Progenitor cell of endocrine pancreas (in vitro differentiated cells): Measurements from ENCODE around the gene TANC2. TPM values are rescaled to one million over a fixed set of nuclear protein-coding genes. Genes with fewer than 3 reads are reported as not detected.

Source experiments
- DNase-seq: peaks from one replicate; pipeline ENCODE4 v3.0.0; 2021; ENCODE audit warnings: low spot score; ENCODE audit not compliant: unreplicated experiment
- H3K27ac Mint-ChIP-seq: 2 replicates; pipeline ENCODE4 v1.8.0; 2021; ENCODE audit warnings: mild to moderate bottlenecking, moderate library complexity, mixed read lengths
- H3K27me3 Mint-ChIP-seq: 2 replicates; pipeline ENCODE4 v1.8.0; 2021; ENCODE audit warnings: mixed read lengths
- H3K36me3 Mint-ChIP-seq: 2 replicates; pipeline ENCODE4 v1.8.0; 2022; ENCODE audit warnings: mixed read lengths; ENCODE audit not compliant: insufficient read depth
- H3K4me1 Mint-ChIP-seq: 2 replicates; pipeline ENCODE4 v1.8.0; 2021; ENCODE audit warnings: low read depth, mixed read lengths
- H3K4me3 Mint-ChIP-seq: 2 replicates; pipeline ENCODE4 v1.8.0; 2021; ENCODE audit warnings: low read depth, mild to moderate bottlenecking, moderate library complexity, mixed read lengths
- H3K9me3 Mint-ChIP-seq: 2 replicates; pipeline ENCODE4 v1.8.0; 2021; ENCODE audit warnings: low read depth, mixed read lengths
- CTCF ChIP-seq: fragments of 200-600 bp; sonication (generic); IDR thresholded peaks from one replicate; pipeline ENCODE4 v1.5.0; 2021; ENCODE audit warnings: antibody characterized with exemption, mild to moderate bottlenecking; ENCODE audit not compliant: unreplicated experiment
- total RNA-seq: library from RNA; stranded (reverse); gene quantifications from 2 replicates; pipeline ENCODE4 v1.2.1, GENCODE V29; 2021

TANC2 gene
- total RNA-seq, 1 donor from 2014 or later, result 18.0 TPM

- H3K4me1 Mint-ChIP-seq, result peaks cover 13% of the 10 kb centered on the region
- no peak for DNase-seq
- no peaks in the 10 kb centered on the region for H3K9me3 Mint-ChIP-seq
- no peak overlapping the region for H3K4me3 Mint-ChIP-seq
- H3K27ac Mint-ChIP-seq, result no peak overlapping the region
- TF ChIP-seq CTCF, result no peak
- peaks cover 62% of the 10 kb centered on the region for H3K27me3 Mint-ChIP-seq
- no peaks in the 10 kb centered on the region for H3K36me3 Mint-ChIP-seq
Observed at GRCh38 chr17:62964506-62964905, 1.5 kb upstream of the TANC2 start.

GRCh38 chr17:62965174-62965685, 805 bp upstream of the TANC2 start:
- no peak for TF ChIP-seq CTCF
- H3K36me3 Mint-ChIP-seq, result no peaks in the 10 kb centered on the region
- peak overlapping the region; percentile 89 for H3K4me3 Mint-ChIP-seq
- peak overlapping the region; percentile 95 for H3K27ac Mint-ChIP-seq
- H3K4me1 Mint-ChIP-seq, result peaks cover 13% of the 10 kb centered on the region
- no peaks in the 10 kb centered on the region for H3K9me3 Mint-ChIP-seq
- DNase-seq, result no peak
- peaks cover 59% of the 10 kb centered on the region for H3K27me3 Mint-ChIP-seq

DNA sequence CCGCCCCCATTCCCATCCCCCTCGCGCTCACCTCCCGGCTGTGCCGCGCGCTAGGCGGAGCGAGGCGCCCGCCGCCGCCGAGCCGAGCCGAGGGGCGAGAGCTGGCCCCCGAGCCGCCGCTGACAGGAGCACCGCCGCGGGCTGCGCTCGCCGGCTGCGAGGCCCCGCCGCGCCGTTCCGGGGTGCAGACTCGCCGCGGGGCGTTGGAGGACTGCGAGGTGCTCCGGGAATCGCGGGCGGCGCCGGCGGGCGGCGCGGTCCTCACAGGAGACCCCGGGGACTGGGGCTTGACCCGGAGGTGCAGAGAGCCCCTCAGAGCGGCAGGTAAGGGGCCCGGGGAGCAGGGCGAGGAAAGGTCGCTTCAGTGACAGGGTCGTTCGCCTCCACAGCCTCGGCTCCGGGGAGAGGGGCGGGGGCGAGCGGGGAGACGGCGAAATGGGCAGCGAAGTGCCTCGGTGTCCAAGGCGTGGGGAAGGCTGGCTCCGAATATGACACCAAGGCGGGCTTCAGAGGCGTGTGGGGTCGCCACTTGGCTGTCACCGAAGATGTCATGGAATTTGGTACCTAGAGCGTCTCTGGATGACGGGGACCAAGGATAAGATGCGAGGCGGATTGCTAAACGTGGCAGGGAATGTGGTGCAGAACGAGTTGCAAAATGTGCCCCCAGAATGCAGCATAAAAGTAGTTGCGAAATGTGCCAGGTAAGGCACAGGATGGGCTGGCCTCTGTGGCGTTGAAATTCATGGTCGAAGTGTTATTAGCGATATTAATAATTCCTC, 580 bp downstream of the TANC2 start:
- Mint-ChIP-seq H3K4me3 (peak overlapping the region; percentile 66), H3K4me1 (peaks cover 13% of the 10 kb centered on the region), H3K9me3 (no peaks in the 10 kb centered on the region), H3K27me3 (peaks cover 49% of the 10 kb centered on the region), H3K27ac (peak overlapping the region; percentile 85), H3K36me3 (no peaks in the 10 kb centered on the region)
- no peak for TF ChIP-seq CTCF
- no peak for DNase-seq

DNA sequence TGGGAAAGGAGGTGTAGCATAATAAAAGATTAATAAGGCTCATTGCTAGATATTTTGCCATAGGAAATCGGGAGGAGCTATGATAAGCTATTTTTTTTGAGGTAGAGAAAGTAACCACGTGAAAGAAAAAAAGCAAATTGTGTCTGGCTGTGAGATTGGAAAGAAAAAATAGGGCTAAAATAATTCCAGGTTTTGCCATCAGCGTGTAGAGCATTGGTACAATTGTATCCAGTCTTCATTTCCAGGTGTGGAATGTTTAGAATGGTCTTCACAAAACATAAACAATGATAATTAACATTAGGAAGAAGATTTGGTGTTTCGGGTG, 1.1 kb downstream of the TANC2 start:
- Mint-ChIP-seq H3K4me1 (peaks cover 13% of the 10 kb centered on the region), H3K36me3 (no peaks in the 10 kb centered on the region), H3K9me3 (peaks cover under 1% of the 10 kb centered on the region), H3K27me3 (peaks cover 48% of the 10 kb centered on the region), H3K27ac (peak overlapping the region; percentile 85), H3K4me3 (peak overlapping the region; percentile 66)
- no peak for DNase-seq
- no peak for TF ChIP-seq CTCF

- H3K27me3 Mint-ChIP-seq, result peaks cover 35% of the 10 kb centered on the region
- H3K4me3 Mint-ChIP-seq, result peak overlapping the region; percentile 48
- peaks cover 4% of the 10 kb centered on the region for H3K9me3 Mint-ChIP-seq
- no peaks in the 10 kb centered on the region for H3K36me3 Mint-ChIP-seq
- no peak overlapping the region for H3K27ac Mint-ChIP-seq
- TF ChIP-seq CTCF, result peak; percentile 80
- no peak for DNase-seq
- peaks cover 13% of the 10 kb centered on the region for H3K4me1 Mint-ChIP-seq
Observed at GRCh38 chr17:62968445-62968923, 2.4 kb downstream of the TANC2 start.
